Naive thymus-derived CD8-positive, alpha-beta T cell (primary cell): Measurements from ENCODE around the gene BABAM1. TPM values are rescaled to one million over a fixed set of nuclear protein-coding genes. Genes with fewer than 3 reads are reported as not detected.
"Not testable (repeated sequence)": the region's sequence is repeated elsewhere in the genome, so short reads cannot be mapped to it uniquely, and the experiment has no call there.

Source experiments
- ATAC-seq, 2 donors: fragments of 150-1000 bp; cut with Tn5 transposase in 1 of 2; sonication (Bioruptor Pico), chemical (Tn5 transposase) in 1 of 2; 1 replicate in 1 of 2; 2 replicates in 1 of 2; pipeline ENCODE4 v1.10.0; 2021; ENCODE audit warnings: mild to moderate bottlenecking in 2 of 2, moderate library complexity in 2 of 2
- POLR2A ChIA-PET: fragments of 350-600 bp; sonication (Branson Sonifier 250); formaldehyde crosslinking; loops from one replicate; lab custom pipeline; 2021; ENCODE audit warnings: antibody characterized with exemption; lab: Charles Lee
- DNase-seq, 10 donors: peaks; one replicate each; pipeline versions ENCODE4 v3.0.0 to v3.0.0-alpha.2; 2020 to 2022
- H3K27ac Mint-ChIP-seq, 10 donors: one replicate each; pipeline ENCODE4 v1.8.0; 2020 to 2022; ENCODE audit warnings: mild to moderate bottlenecking in 10 of 10, mixed read lengths in 10 of 10, moderate library complexity in 4 of 10, inconsistent platforms in 1 of 10
- H3K27me3 Mint-ChIP-seq, 5 donors: one replicate each; pipeline ENCODE4 v1.8.0; 2021 to 2022; ENCODE audit warnings: mixed read lengths in 5 of 5
- H3K36me3 Mint-ChIP-seq, 3 donors: one replicate each; pipeline ENCODE4 v1.8.0; 2020 to 2022; ENCODE audit warnings: mixed read lengths in 3 of 3, mild to moderate bottlenecking in 2 of 3, inconsistent platforms in 1 of 3
- H3K4me1 Mint-ChIP-seq, 4 donors: one replicate each; pipeline ENCODE4 v1.8.0; 2021 to 2022; ENCODE audit warnings: mixed read lengths in 4 of 4
- H3K4me3 Mint-ChIP-seq, 10 donors: one replicate each; pipeline ENCODE4 v1.8.0; 2020 to 2022; ENCODE audit warnings: mild to moderate bottlenecking in 10 of 10, mixed read lengths in 10 of 10, moderate library complexity in 6 of 10, inconsistent platforms in 1 of 10
- H3K9me3 Mint-ChIP-seq, 9 donors: one replicate each; pipeline ENCODE4 v1.8.0; 2020 to 2022; ENCODE audit warnings: mixed read lengths in 9 of 9, mild to moderate bottlenecking in 3 of 9, inconsistent platforms in 1 of 9, moderate library complexity in 1 of 9
- polyA plus RNA-seq, 3 donors: library from polyadenylated mRNA; unstranded; fragments of 300-500 nt; fragmentation: Illumina TruSeq; gene quantifications; one replicate each; pipeline ENCODE4 v1.2.3, GENCODE V29; 2021
- total RNA-seq, 8 experiments: library from RNA in 2 of 8; stranded (reverse) in 2 of 8; gene quantifications; one replicate each; pipeline ENCODE4 v1.2.3 and lab custom pipeline; 2021 to 2026

BABAM1 gene
- total and polyA plus RNA-seq, 5 experiments from 2014 or later, result 102 to 106 (median 105) TPM

DNA sequence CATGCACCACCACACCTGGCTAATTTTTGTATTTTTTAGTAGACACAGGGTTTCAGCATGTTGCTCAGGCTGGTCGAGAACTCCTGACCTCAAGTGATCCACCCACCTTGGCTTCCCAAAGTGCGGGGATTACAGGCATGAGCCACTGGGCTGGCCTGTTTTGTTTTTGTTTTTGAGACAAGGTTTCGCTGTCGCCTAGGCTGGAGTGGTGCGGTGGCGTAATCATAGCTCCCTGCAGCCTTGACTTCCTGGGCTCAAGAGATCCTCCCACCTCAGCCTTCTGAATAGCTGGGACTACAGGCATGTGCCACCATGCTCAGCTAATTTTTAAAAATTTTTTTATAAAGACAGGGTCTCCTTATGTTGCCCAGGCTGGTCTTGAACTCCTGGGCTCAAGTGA, 28.3 kb downstream of the BABAM1 start:
- not testable (repeated sequence) for DNase-seq, H3K4me3 Mint-ChIP-seq, H3K9me3 Mint-ChIP-seq, H3K27me3 Mint-ChIP-seq, H3K27ac Mint-ChIP-seq, ATAC-seq
- Mint-ChIP-seq H3K4me1 (peaks cover 0 to 14% (median 6%) of the 10 kb centered on the region in 4 donors), H3K36me3 (peaks cover 0 to 19% (median 8%) of the 10 kb centered on the region in 3 donors)
- POLR2A ChIA-PET, result interaction anchor here (0.7 to 2.2 kb wide), 3 partner anchors 10 to 94 kb away, joined by 3 to 6 read pairs (median 5); partner anchors contain the start of genes DDA1 and MRPL34

- Mint-ChIP-seq H3K4me3 (no peak overlapping the region), H3K27me3 (no peaks in the 10 kb centered on the region), H3K27ac (no peak overlapping the region), H3K36me3 (peaks cover 0 to 19% (median 8%) of the 10 kb centered on the region in 3 donors), H3K4me1 (peaks cover 0 to 18% (median 6%) of the 10 kb centered on the region in 4 donors), H3K9me3 (no peaks in the 10 kb centered on the region)
- POLR2A ChIA-PET, result interaction anchor here (0.7 kb wide), 1 partner anchor 31 kb away, joined by 5 read pairs; no protein-coding TSS in a partner anchor
- ATAC-seq (no peak), DNase-seq (no peak)
Observed at GRCh38 chr19:17296273-17296672, 29.0 kb downstream of the BABAM1 start.

GRCh38 chr19:17296976-17297375, 29.7 kb downstream of the BABAM1 start:
- POLR2A ChIA-PET, result interaction anchor here (0.6 kb wide), 1 partner anchor 24 kb away, joined by 3 read pairs; no protein-coding TSS in a partner anchor
- Mint-ChIP-seq H3K4me1 (peaks cover 1 to 21% (median 4%) of the 10 kb centered on the region in 4 donors), H3K27ac (peak overlapping the region in 1 of 10 donors; percentile 35), H3K4me3 (no peak overlapping the region), H3K36me3 (peaks cover 0 to 19% (median 8%) of the 10 kb centered on the region in 3 donors), H3K9me3 (no peaks in the 10 kb centered on the region), H3K27me3 (no peaks in the 10 kb centered on the region)
- DNase-seq, result no peak
- ATAC-seq, result no peak

DNA sequence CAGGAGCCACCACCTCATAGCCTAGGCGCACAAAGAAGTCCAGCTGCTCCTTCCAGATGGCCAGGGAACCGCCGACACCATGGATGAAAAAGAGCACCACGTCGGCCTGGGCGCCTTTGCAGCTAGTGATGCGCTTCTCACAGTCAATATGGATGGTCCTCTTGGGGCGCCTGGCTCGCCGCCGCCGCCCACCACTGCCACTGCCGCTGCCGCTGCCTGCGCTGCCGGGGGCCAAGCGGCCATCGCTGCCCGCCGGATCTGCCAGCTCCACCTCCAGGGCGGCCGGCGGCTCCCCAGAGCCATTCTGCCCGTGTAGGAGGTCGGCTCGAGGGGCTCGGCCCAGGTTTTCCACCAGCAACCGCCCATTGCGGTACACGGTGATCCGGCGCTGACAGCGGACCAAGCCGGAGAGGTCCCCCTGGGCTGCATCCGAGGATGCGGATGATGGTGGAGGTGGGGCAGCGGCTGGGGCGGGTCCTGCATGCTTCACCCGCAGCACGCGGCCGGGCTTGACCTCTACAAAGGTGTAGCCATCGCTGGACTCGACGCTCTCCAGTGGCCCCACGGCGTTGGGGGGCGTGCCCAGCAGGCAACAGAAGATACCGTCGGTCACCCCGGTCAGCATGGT, 33.9 kb downstream of the BABAM1 start:
- Mint-ChIP-seq H3K4me1 (peaks cover 15 to 37% (median 29%) of the 10 kb centered on the region in 4 donors), H3K27me3 (no peaks in the 10 kb centered on the region), H3K4me3 (peak overlapping the region in 2 of 10 donors; percentile 24 to 33), H3K27ac (no peak overlapping the region), H3K36me3 (peaks cover 0 to 15% (median 8%) of the 10 kb centered on the region in 3 donors), H3K9me3 (no peaks in the 10 kb centered on the region)
- no peak for DNase-seq
- ATAC-seq, result no peak
- POLR2A ChIA-PET, result no interaction called here

DNA sequence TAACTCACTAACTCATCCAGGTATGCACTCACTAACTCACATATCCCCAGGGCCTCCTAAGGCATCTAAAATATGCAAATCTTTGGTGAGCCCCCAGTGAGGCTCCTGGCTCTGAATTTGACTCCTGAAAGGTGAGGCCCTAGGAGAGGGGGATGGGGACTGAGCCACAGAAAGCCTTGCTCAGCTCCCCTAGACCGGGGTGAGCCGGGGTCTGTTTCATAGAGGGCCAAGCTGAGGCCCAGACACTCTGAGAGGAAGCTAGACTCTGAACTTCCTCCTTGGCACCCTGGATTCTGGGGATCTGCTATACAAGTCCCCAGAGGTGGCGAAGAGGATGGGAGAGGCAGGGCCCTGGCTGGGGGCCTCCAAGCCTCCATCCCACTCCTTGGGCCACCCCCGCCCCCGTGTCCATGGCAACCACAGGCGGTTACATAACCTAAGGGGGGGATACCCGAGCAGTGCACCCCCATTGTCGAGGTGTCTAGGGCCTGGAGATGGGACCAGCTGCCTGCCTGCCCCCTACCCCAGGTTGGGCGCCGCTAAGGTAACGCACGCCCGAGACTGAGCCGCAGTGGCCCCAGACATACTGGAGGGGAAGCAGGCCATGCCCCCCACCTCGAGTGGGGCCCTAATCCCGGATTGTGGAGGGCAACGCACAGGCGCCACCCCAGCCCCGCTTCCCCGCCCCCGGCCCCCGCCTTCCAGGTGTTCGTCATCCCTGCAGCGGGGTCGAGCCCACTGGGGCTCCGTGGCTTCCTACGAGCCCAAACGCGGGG, 35.3 kb downstream of the BABAM1 start:
- peaks cover 15 to 50% (median 37%) of the 10 kb centered on the region in 4 donors for H3K4me1 Mint-ChIP-seq
- ATAC-seq (peak in 1 of 2 donors; percentile 1), DNase-seq (peak in 6 of 10 donors; percentile 31 to 73 (median 50))
- peak overlapping the region in 9 of 10 donors; percentile 15 to 84 (median 50) for H3K27ac Mint-ChIP-seq
- no peaks in the 10 kb centered on the region for H3K9me3 Mint-ChIP-seq
- no peaks in the 10 kb centered on the region for H3K27me3 Mint-ChIP-seq
- H3K36me3 Mint-ChIP-seq, result peaks cover 0 to 10% (median 8%) of the 10 kb centered on the region in 3 donors
- peak overlapping the region; percentile 73 to 85 (median 80) for H3K4me3 Mint-ChIP-seq
- POLR2A ChIA-PET, result interaction anchor here (0.9 to 2.2 kb wide), 9 partner anchors 9 to 557 kb away, joined by 3 to 12 read pairs (median 4); partner anchors contain the start of genes ANKLE1, ANO8 and RPL18A

- Mint-ChIP-seq H3K36me3 (peaks cover 0 to 8% (median 5%) of the 10 kb centered on the region in 3 donors), H3K9me3 (no peaks in the 10 kb centered on the region)
- POLR2A ChIA-PET, result interaction anchor here (0.5 to 2.2 kb wide), 11 partner anchors 10 to 800 kb away, joined by 3 to 12 read pairs (median 4); partner anchors contain the start of genes ANO8 and RPL18A
Observed at GRCh38 chr19:17303167-17303939, 36.1 kb downstream of the BABAM1 start, which contains the start of gene ABHD8. TSS of gene ABHD8 (minus strand) at chr19:17303425. CDS start at chr19:17301616, 1,809 bp downstream.

DNA sequence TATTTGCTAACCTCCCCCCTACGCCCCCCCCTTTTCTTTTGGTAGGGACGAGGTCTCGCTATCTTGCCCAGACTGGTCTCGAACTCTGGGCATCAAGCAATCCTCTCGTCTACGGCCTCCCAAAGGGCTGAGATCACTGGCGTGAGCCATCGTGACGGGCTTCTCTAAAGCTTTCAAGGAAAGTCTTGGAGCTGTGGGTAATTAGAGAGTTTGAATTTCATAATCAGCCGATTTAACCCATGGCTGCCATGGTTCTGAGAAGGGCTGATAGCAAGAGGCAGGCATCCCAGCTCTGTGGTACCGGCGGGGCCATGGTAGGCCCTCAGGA, 36.7 kb downstream of the BABAM1 start:
- Mint-ChIP-seq H3K4me3 (peak overlapping the region; percentile 58 to 86 (median 80)), H3K4me1 (peaks cover 19 to 57% (median 43%) of the 10 kb centered on the region in 4 donors), H3K27me3 (no peaks in the 10 kb centered on the region)

More at GRCh38 chr19:17303167-17303939, 36.1 kb downstream of the BABAM1 start, which contains the start of gene ABHD8:
- Mint-ChIP-seq H3K4me3 (peak within 1 kb of the TSS; percentile 73 to 86 (median 81)), H3K27ac (peak within 1 kb of the TSS; percentile 31 to 88 (median 71)), H3K27me3 (no peaks in the 10 kb centered on the region), H3K4me1 (peaks cover 19 to 56% (median 42%) of the 10 kb centered on the region in 4 donors)
- ATAC-seq (peak; percentile 76 to 81), DNase-seq (peak; percentile 90 to 97 (median 92))

GRCh38 chr19:17304386-17305215, 37.4 kb downstream of the BABAM1 start:
- no peaks in the 10 kb centered on the region for H3K27me3 Mint-ChIP-seq
- ATAC-seq, result no peak
- peak overlapping the region; percentile 41 to 96 (median 89) for H3K27ac Mint-ChIP-seq
- peaks cover 23 to 63% (median 49%) of the 10 kb centered on the region in 4 donors for H3K4me1 Mint-ChIP-seq
- H3K4me3 Mint-ChIP-seq, result peak overlapping the region; percentile 64 to 94 (median 90)
- no peaks in the 10 kb centered on the region for H3K9me3 Mint-ChIP-seq
- POLR2A ChIA-PET, result interaction anchor here (0.7 to 2.8 kb wide), 20 partner anchors 10 to 793 kb away, joined by 3 to 16 read pairs (median 4); partner anchors contain the start of genes ANO8, BABAM1, MVB12A and USE1
- no peak for DNase-seq
- H3K36me3 Mint-ChIP-seq, result peaks cover 0 to 4% (median 0%) of the 10 kb centered on the region in 3 donors

More for the DNA sequence above, 36.7 kb downstream of the BABAM1 start:
- Mint-ChIP-seq H3K9me3 (no peaks in the 10 kb centered on the region), H3K36me3 (peaks cover 0 to 5% (median under 1%) of the 10 kb centered on the region in 3 donors), H3K27ac (peak overlapping the region in 6 of 10 donors; percentile 59 to 88 (median 78))
- POLR2A ChIA-PET, result interaction anchor here (0.5 to 2.8 kb wide), 13 partner anchors 11 to 800 kb away, joined by 3 to 16 read pairs (median 4); partner anchors contain the start of genes ANO8, BABAM1 and RPL18A
- ATAC-seq (no peak), DNase-seq (no peak)

DNA sequence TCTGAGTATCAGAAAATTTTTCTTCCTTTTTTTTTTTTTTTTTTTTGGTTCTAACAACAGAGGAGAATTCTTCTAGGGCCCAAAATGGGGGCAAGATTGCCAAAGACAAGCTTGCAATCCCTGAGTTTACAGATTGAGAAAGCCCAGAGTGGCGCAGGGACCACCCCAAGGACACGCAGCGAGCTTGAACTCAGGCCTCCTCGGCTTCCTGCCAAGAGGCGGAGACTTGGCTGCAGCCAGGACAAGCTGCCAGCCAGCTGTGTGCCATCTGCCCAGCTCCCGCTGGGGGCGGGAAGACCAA, 37.9 kb downstream of the BABAM1 start:
- ATAC-seq (no peak), DNase-seq (no peak)
- Mint-ChIP-seq H3K4me3 (peak overlapping the region; percentile 82 to 94 (median 91)), H3K36me3 (no peaks in the 10 kb centered on the region), H3K27ac (peak overlapping the region; percentile 41 to 96 (median 92)), H3K4me1 (peaks cover 25 to 64% (median 53%) of the 10 kb centered on the region in 4 donors), H3K9me3 (no peaks in the 10 kb centered on the region), H3K27me3 (no peaks in the 10 kb centered on the region)
- POLR2A ChIA-PET, result interaction anchor here (0.7 to 2.8 kb wide), 16 partner anchors 10 to 792 kb away, joined by 3 to 16 read pairs (median 5); partner anchors contain the start of genes ANO8, BABAM1, MVB12A and USE1

GRCh38 chr19:17305517-17306284, 38.5 kb downstream of the BABAM1 start, which contains the start of gene MRPL34:
TSS of gene MRPL34 (plus strand) at chr19:17305872. CDS start at chr19:17305893, 21 bp downstream.
- Mint-ChIP-seq H3K27ac (peak within 1 kb of the TSS; percentile 41 to 96 (median 93)), H3K36me3 (no peaks in the 10 kb centered on the region), H3K27me3 (no peaks in the 10 kb centered on the region), H3K9me3 (no peaks in the 10 kb centered on the region), H3K4me1 (peaks cover 29 to 64% (median 59%) of the 10 kb centered on the region in 4 donors), H3K4me3 (peak within 1 kb of the TSS; percentile 82 to 94 (median 91))
- peak; percentile 59 to 63 for ATAC-seq
- DNase-seq, result peak; percentile 84 to 98 (median 93)
- POLR2A ChIA-PET, result interaction anchor here (0.7 to 2.8 kb wide), 20 partner anchors 10 to 792 kb away, joined by 3 to 16 read pairs (median 4); partner anchors contain the start of genes ANO8, BABAM1, MVB12A and USE1
